ENCODE data around the gene TCP11L1.
"Not testable (repeated sequence)": the region's sequence is repeated elsewhere in the genome, so short reads cannot be mapped to it uniquely, and the experiment has no call there.

TCP11L1 gene

GRCh38 chr11:33033493-33033892 is 5.9 kb upstream of the TCP11L1 start:
- DNase-seq (ENCODE audit: low read depth): no peak

- no peak for DNase-seq (ENCODE audit: low read depth)
Observed at GRCh38 chr11:33035011-33035410, 4.4 kb upstream of the TCP11L1 start.

- no peak for DNase-seq (ENCODE audit: low read depth)
Observed at GRCh38 chr11:33040033-33040861, 875 bp downstream of the TCP11L1 start.

GRCh38 chr11:33040862-33041453 is 1.6 kb downstream of the TCP11L1 start:
- DNase-seq (ENCODE audit: low read depth): no peak

GRCh38 chr11:33043221-33043830 is 4.0 kb downstream of the TCP11L1 start:
- DNase-seq (ENCODE audit: low read depth): no peak

- no peak for DNase-seq (ENCODE audit: low read depth)
Observed at GRCh38 chr11:33044285-33044756, 4.9 kb downstream of the TCP11L1 start.

GRCh38 chr11:33045551-33046255 is 6.3 kb downstream of the TCP11L1 start:
- DNase-seq (ENCODE audit: low read depth): no peak

GRCh38 chr11:33048701-33049100 is 9.3 kb downstream of the TCP11L1 start:
- DNase-seq (ENCODE audit: low read depth): not testable (repeated sequence)

- DNase-seq (ENCODE audit: low read depth): not testable (repeated sequence)
Observed at GRCh38 chr11:33049565-33050408, 10.4 kb downstream of the TCP11L1 start.

GRCh38 chr11:33052231-33052630 is 12.9 kb downstream of the TCP11L1 start:
- DNase-seq (ENCODE audit: low read depth): no peak

- DNase-seq (ENCODE audit: low read depth): no peak
Observed at GRCh38 chr11:33055375-33055774, 16.0 kb downstream of the TCP11L1 start.

GRCh38 chr11:33057284-33057683 is 17.9 kb downstream of the TCP11L1 start:
- DNase-seq (ENCODE audit: low read depth): no peak

- no peak for DNase-seq (ENCODE audit: low read depth)
Observed at GRCh38 chr11:33059331-33060007, 20.1 kb downstream of the TCP11L1 start.

- no peak for DNase-seq (ENCODE audit: low read depth)
Observed at GRCh38 chr11:33060271-33060670, 20.9 kb downstream of the TCP11L1 start.

- no peak for DNase-seq (ENCODE audit: low read depth)
Observed at GRCh38 chr11:33062137-33062536, 22.8 kb downstream of the TCP11L1 start.

GRCh38 chr11:33063326-33063881 is 24.0 kb downstream of the TCP11L1 start:
- DNase-seq (ENCODE audit: low read depth): peak; percentile 31

- peak; percentile 25 for DNase-seq (ENCODE audit: low read depth)
Observed at GRCh38 chr11:33064033-33064825, 24.9 kb downstream of the TCP11L1 start.

GRCh38 chr11:33064866-33065265 is 25.5 kb downstream of the TCP11L1 start:
- no peak for DNase-seq (ENCODE audit: low read depth)

- no peak for DNase-seq (ENCODE audit: low read depth)
Observed at GRCh38 chr11:33065445-33066178, 26.2 kb downstream of the TCP11L1 start.
